OCI-LY1 (cell line): ENCODE measurements around the gene EFHD2.

Source experiments
- H2AFZ ChIP-seq: fragments of 200-600 bp; sonication (generic), shearing (Covaris generic); 2 replicates; pipeline ENCODE4 v1.6.0; 2014; ENCODE audit warnings: antibody characterized with exemption, mild to moderate bottlenecking, low read length
- H3F3A ChIP-seq: fragments of 200-600 bp; sonication (generic), shearing (Covaris generic); 2 replicates; pipeline ENCODE4 v1.6.0; 2014; ENCODE audit warnings: mild to moderate bottlenecking, antibody characterized with exemption, low read length, moderate library complexity; ENCODE audit not compliant: insufficient read depth
- H3K27ac ChIP-seq: fragments of 200-600 bp; sonication (generic); 2 replicates; pipeline ENCODE4 v1.5.1; 2014; ENCODE audit warnings: low read length, mixed run types, mild to moderate bottlenecking, low read depth; ENCODE audit not compliant: poor library complexity, severe bottlenecking
- H3K27me3 ChIP-seq: fragments of 200-600 bp; sonication (generic); 2 replicates; pipeline ENCODE4 v1.6.0; 2014; ENCODE audit warnings: antibody characterized with exemption, mild to moderate bottlenecking, low read length, moderate library complexity; ENCODE audit not compliant: insufficient read depth
- H3K36me3 ChIP-seq: fragments of 200-600 bp; sonication (generic); 2 replicates; pipeline ENCODE4 v1.6.1; 2014; ENCODE audit warnings: mild to moderate bottlenecking, antibody characterized with exemption, low read length, moderate library complexity, mixed read lengths; ENCODE audit not compliant: insufficient read depth
- H3K4me1 ChIP-seq: fragments of 200-600 bp; sonication (generic); 2 replicates; pipeline ENCODE4 v1.5.1; 2014; ENCODE audit warnings: mild to moderate bottlenecking, low read length, moderate library complexity; ENCODE audit not compliant: insufficient read depth, severe bottlenecking
- H3K4me2 ChIP-seq: fragments of 200-600 bp; sonication (generic), shearing (Covaris generic); 2 replicates; pipeline ENCODE4 v1.6.1; 2014; ENCODE audit warnings: low read length
- H3K4me3 ChIP-seq: fragments of 200-600 bp; sonication (generic); 2 replicates; pipeline ENCODE4 v1.5.1; 2014; ENCODE audit warnings: low read length, low read depth, mild to moderate bottlenecking, mixed read lengths; ENCODE audit not compliant: poor library complexity, severe bottlenecking
- H3K79me2 ChIP-seq: fragments of 200-600 bp; shearing (Covaris generic); 2 replicates; pipeline ENCODE4 v1.6.1; 2016; ENCODE audit warnings: mixed run types, low read length, mixed read lengths; ENCODE audit not compliant: insufficient read depth
- H3K9ac ChIP-seq: fragments of 200-600 bp; sonication (generic), shearing (Covaris generic); 2 replicates; pipeline ENCODE4 v1.6.1; 2014; ENCODE audit warnings: mild to moderate bottlenecking, low read length, mixed read lengths
- H3K9me2 ChIP-seq: fragments of 200-600 bp; sonication (generic), shearing (Covaris generic); 2 replicates; pipeline ENCODE4 v1.6.1; 2014; ENCODE audit warnings: low read depth, mild to moderate bottlenecking, low read length, mixed read lengths
- H3K9me3 ChIP-seq: fragments of 200-600 bp; shearing (Covaris generic); 2 replicates; pipeline ENCODE4 v1.6.1; 2014; ENCODE audit warnings: low read length, mixed read lengths
- H4K20me1 ChIP-seq: fragments of 200-600 bp; sonication (generic), shearing (Covaris generic); 2 replicates; pipeline ENCODE4 v1.6.0; 2016; ENCODE audit warnings: mild to moderate bottlenecking, low read length; ENCODE audit not compliant: insufficient read depth
- CTCF ChIP-seq: fragments of 200-600 bp; sonication (generic), shearing (Covaris generic); IDR thresholded peaks from 2 replicates; pipeline ENCODE4 v1.5.1; 2017; ENCODE audit warnings: mild to moderate bottlenecking, antibody characterized with exemption, low read length, moderate library complexity, mixed read lengths
- EZH2 ChIP-seq: fragments of 200-600 bp; sonication (generic), shearing (Covaris generic); IDR thresholded peaks from 2 replicates; pipeline ENCODE4 v1.8.0; 2017; ENCODE audit warnings: borderline replicate concordance, mixed run types, mild to moderate bottlenecking, antibody characterized with exemption, low read length, moderate library complexity, mixed read lengths

The EFHD2 gene

GRCh38 chr1:15400627-15401026 lies 9.1 kb upstream of the EFHD2 start:
- no peaks in the 10 kb centered on the region for H4K20me1 ChIP-seq
- no peaks in the 10 kb centered on the region; the same call in 1 of the 2 replicates for H3K36me3 ChIP-seq
- H3K4me1 ChIP-seq: peaks cover 5% of the 10 kb centered on the region
- no peaks in the 10 kb centered on the region for H3K79me2 ChIP-seq
- no peaks in the 10 kb centered on the region for H3K9me2 ChIP-seq
- no peak overlapping the region for H2AFZ ChIP-seq
- H3K27ac ChIP-seq: no peak overlapping the region
- TF ChIP-seq CTCF (no peak), EZH2 (no peak)
- H3K9me3 ChIP-seq: 0 out of 2 replicates have a peak, but pooled peaks cover 2% of the 10 kb centered on the region
- H3K27me3 ChIP-seq: no peaks in the 10 kb centered on the region; the same call in 1 of the 2 replicates
- no peak overlapping the region for H3K4me3 ChIP-seq
- no peak overlapping the region for H3K9ac ChIP-seq
- no peak overlapping the region for H3K4me2 ChIP-seq
- no peaks in the 10 kb centered on the region for H3F3A ChIP-seq

- TF ChIP-seq EZH2 (no peak), CTCF (no peak)
- Histone ChIP-seq H3K27me3 (peaks cover 4% of the 10 kb centered on the region), H3K4me3 (no peak overlapping the region), H3K4me1 (peaks cover 5% of the 10 kb centered on the region), H3K9me2 (no peaks in the 10 kb centered on the region), H3K79me2 (no peaks in the 10 kb centered on the region), H2AFZ (no peak overlapping the region), H3K9ac (no peak overlapping the region), H3K27ac (no peak overlapping the region), H3F3A (no peaks in the 10 kb centered on the region), H3K36me3 (no peaks in the 10 kb centered on the region; the same call in 1 of the 2 replicates), H4K20me1 (no peaks in the 10 kb centered on the region), H3K9me3 (0 out of 2 replicates have a peak, but pooled peaks cover 2% of the 10 kb centered on the region), H3K4me2 (no peak overlapping the region)
Observed at GRCh38 chr1:15401391-15402055, 8.2 kb upstream of the EFHD2 start.

GRCh38 chr1:15402809-15403450 lies 6.8 kb upstream of the EFHD2 start:
- Histone ChIP-seq H4K20me1 (no peaks in the 10 kb centered on the region), H3K9me3 (0 out of 2 replicates have a peak, but pooled peaks cover 2% of the 10 kb centered on the region), H3F3A (no peaks in the 10 kb centered on the region), H2AFZ (no peak overlapping the region), H3K4me2 (no peak overlapping the region), H3K9me2 (no peaks in the 10 kb centered on the region), H3K27me3 (peaks cover 4% of the 10 kb centered on the region), H3K36me3 (no peaks in the 10 kb centered on the region; the same call in 1 of the 2 replicates), H3K9ac (no peak overlapping the region), H3K79me2 (no peaks in the 10 kb centered on the region), H3K27ac (no peak overlapping the region), H3K4me3 (no peak overlapping the region), H3K4me1 (peaks cover 5% of the 10 kb centered on the region)
- no peak for TF ChIP-seq CTCF
- TF ChIP-seq EZH2: no peak
